ENCODE data around the gene TECTB. TPM values are rescaled to one million over a fixed set of nuclear protein-coding genes. Genes with fewer than 3 reads are reported as not detected.

TECTB gene
- total and polyA plus RNA-seq, 3 experiments from 2014 or later, result not detected

DNA sequence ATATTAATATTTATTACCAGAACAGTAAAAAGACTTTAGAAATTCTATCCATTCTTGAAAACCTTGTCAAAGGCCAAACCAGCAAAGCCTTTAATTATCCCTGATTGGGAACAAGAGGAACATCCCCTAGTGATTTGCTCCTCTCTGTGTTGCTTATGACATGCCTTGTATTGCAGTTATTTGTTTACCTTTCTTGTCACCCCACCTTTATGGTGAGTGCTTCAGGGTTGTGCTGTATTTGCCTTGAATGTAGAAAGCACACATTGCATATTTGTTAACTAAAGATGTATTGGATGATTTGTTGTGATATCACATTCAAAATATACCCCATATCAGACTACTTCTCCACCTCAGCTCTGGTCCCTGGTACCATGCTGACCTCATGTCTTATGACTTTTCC, 23.5 kb upstream of the TECTB start:
- no peak overlapping the region for H3K4me3 Mint-ChIP-seq
- Histone ChIP-seq H3K4me3 (ENCODE audit: low read length) (no peak overlapping the region), H3K4me1 (ENCODE audit: insufficient read depth, low read length) (no peaks in the 10 kb centered on the region), H3K9me3 (ENCODE audit: low read length) (no peaks in the 10 kb centered on the region), H3K36me3 (ENCODE audit: insufficient read depth, low read length) (no peaks in the 10 kb centered on the region), H3K27ac (ENCODE audit: low read depth, low read length) (no peak overlapping the region), H3K27me3 (ENCODE audit: insufficient read depth, low read length, poor library complexity, severe bottlenecking) (no peaks in the 10 kb centered on the region)
- no peak for DNase-seq
- no peaks in the 10 kb centered on the region for H3K4me1 Mint-ChIP-seq
- H3K9me3 Mint-ChIP-seq, result peaks cover 0 to 1% (median 0%) of the 10 kb centered on the region in 5 donors
- no peaks in the 10 kb centered on the region for H3K36me3 Mint-ChIP-seq
- H3K27ac Mint-ChIP-seq, result no peak overlapping the region
- H3K27me3 Mint-ChIP-seq, result peaks cover 8 to 11% of the 10 kb centered on the region in 2 donors
- CTCF ChIA-PET, result no interaction called here
- POLR2A ChIA-PET, result no interaction called here

DNA sequence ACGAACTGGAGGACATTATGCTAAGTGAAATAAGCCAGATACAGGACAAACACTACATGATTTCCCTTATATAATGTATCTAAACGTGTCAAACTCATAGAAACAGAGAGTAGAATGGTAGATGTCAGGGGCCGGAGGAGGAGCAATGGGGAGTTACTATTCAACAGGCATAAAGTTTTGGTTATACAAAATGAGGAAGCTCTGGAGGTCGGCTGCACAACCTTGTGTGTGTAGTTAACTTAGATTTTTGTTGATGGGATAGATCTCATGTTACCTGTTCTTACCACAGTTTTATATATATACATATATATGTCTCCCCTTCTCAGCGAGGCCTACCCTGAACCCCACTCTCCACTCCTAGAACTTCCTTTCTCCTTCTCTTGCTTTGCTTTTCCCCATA, 22.4 kb upstream of the TECTB start:
- no peak for DNase-seq
- H3K4me1 ChIP-seq (ENCODE audit: insufficient read depth, low read length), result no peaks in the 10 kb centered on the region
- no peaks in the 10 kb centered on the region for H3K9me3 ChIP-seq (ENCODE audit: low read length)
- Mint-ChIP-seq H3K36me3 (no peaks in the 10 kb centered on the region), H3K9me3 (peaks cover 0 to 1% (median 0%) of the 10 kb centered on the region in 5 donors), H3K27me3 (peaks cover 8 to 9% of the 10 kb centered on the region in 2 donors), H3K27ac (no peak overlapping the region), H3K4me1 (no peaks in the 10 kb centered on the region), H3K4me3 (no peak overlapping the region)
- ChIA-PET POLR2A (no interaction called here), CTCF (no interaction called here)
- no peak overlapping the region for H3K27ac ChIP-seq (ENCODE audit: low read depth, low read length)
- H3K36me3 ChIP-seq (ENCODE audit: insufficient read depth, low read length), result no peaks in the 10 kb centered on the region
- H3K27me3 ChIP-seq (ENCODE audit: insufficient read depth, low read length, poor library complexity, severe bottlenecking), result no peaks in the 10 kb centered on the region
- no peak overlapping the region for H3K4me3 ChIP-seq (ENCODE audit: low read length)

DNA sequence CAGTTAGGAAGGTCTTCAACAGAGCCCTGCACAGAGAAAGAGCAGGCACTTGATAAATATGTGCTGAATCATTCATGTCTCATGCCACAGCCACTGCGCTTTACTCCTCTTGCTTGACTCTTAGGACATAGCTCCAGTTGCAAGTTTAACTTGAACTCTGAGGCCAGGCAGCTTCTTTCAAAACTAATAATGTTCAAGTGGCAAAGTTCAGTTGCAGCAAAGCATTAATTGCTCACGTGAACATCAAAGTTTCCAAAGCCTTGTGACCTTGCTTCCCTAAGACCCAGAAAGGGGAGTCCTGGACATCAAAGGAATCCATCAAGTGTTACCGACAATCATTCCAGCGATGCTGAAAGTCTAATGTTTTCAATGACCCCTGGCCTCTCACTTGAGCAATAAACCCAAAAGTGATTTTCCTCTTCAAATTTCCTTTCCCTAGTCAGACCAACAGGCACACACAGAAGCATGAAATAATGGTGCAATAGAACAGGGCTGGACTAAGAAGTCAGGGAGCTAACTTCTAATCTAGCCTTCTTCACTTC, 21.8 kb upstream of the TECTB start:
- Histone ChIP-seq H3K27ac (ENCODE audit: low read depth, low read length) (no peak overlapping the region), H3K36me3 (ENCODE audit: insufficient read depth, low read length) (no peaks in the 10 kb centered on the region), H3K9me3 (ENCODE audit: low read length) (no peaks in the 10 kb centered on the region), H3K4me1 (ENCODE audit: insufficient read depth, low read length) (no peaks in the 10 kb centered on the region), H3K27me3 (ENCODE audit: insufficient read depth, low read length, poor library complexity, severe bottlenecking) (no peaks in the 10 kb centered on the region), H3K4me3 (ENCODE audit: low read length) (no peak overlapping the region)
- Mint-ChIP-seq H3K4me3 (no peak overlapping the region), H3K36me3 (no peaks in the 10 kb centered on the region), H3K27me3 (peaks cover 8 to 10% of the 10 kb centered on the region in 2 donors), H3K27ac (no peak overlapping the region), H3K9me3 (peaks cover 0 to 1% (median 0%) of the 10 kb centered on the region in 5 donors), H3K4me1 (no peaks in the 10 kb centered on the region)
- ChIA-PET POLR2A (no interaction called here), CTCF (no interaction called here)
- DNase-seq, result no peak

DNA sequence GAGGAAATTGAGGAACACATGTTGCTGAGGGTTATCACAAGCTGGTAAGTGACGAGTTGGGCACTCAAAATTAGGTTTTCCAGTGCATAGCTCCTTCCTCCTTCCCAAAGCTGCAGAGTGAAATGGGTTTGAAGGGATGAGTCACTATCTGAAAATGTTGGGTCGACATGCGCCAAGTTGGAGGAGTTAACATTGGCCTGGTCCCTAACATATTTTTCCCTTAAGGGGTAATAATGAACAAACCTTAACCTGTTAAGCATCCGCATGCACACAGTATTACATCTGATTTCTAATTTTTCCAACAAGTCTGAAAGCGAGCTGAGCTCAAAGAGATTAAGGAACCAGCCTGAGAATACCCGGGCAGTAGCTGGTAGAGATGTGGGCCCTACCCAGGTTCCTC, 20.7 kb upstream of the TECTB start:
- no peaks in the 10 kb centered on the region for H3K4me1 Mint-ChIP-seq
- DNase-seq, result no peak
- H3K9me3 ChIP-seq (ENCODE audit: low read length), result no peaks in the 10 kb centered on the region
- ChIA-PET POLR2A (no interaction called here), CTCF (no interaction called here)
- no peak overlapping the region for H3K27ac ChIP-seq (ENCODE audit: low read depth, low read length)
- no peak overlapping the region for H3K27ac Mint-ChIP-seq
- H3K4me3 Mint-ChIP-seq, result no peak overlapping the region
- H3K9me3 Mint-ChIP-seq, result peaks cover 0 to 1% (median 0%) of the 10 kb centered on the region in 5 donors
- H3K27me3 Mint-ChIP-seq, result peaks cover 8 to 10% of the 10 kb centered on the region in 2 donors
- peaks cover 4% of the 10 kb centered on the region for H3K27me3 ChIP-seq (ENCODE audit: insufficient read depth, low read length, poor library complexity, severe bottlenecking)
- no peaks in the 10 kb centered on the region for H3K36me3 ChIP-seq (ENCODE audit: insufficient read depth, low read length)
- no peaks in the 10 kb centered on the region for H3K4me1 ChIP-seq (ENCODE audit: insufficient read depth, low read length)
- no peak overlapping the region for H3K4me3 ChIP-seq (ENCODE audit: low read length)
- H3K36me3 Mint-ChIP-seq, result no peaks in the 10 kb centered on the region

DNA sequence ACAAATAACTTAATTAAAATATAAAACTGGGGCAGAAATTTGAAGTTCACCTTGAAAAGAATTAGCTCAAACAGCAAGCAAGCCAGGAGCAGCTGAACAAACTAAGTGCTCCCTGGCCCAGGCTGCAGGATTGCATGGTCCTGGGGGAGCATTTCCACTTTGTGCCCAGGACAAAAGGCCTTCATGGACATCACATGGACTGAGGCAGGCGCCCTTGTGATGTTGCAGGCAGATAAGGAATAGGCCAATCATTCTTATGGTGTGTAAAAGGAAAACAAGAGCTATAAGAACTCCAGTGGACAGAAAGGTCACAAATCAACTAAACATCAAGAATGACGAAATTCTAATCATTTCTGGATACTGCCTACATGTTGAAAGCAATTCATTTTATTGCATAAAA, 17.5 kb upstream of the TECTB start:
- H3K4me1 ChIP-seq (ENCODE audit: insufficient read depth, low read length), result no peaks in the 10 kb centered on the region
- Mint-ChIP-seq H3K4me3 (no peak overlapping the region), H3K9me3 (no peaks in the 10 kb centered on the region), H3K27ac (peak overlapping the region in 1 of 8 donors; percentile 10), H3K27me3 (peaks cover 6 to 9% of the 10 kb centered on the region in 2 donors), H3K4me1 (no peaks in the 10 kb centered on the region), H3K36me3 (no peaks in the 10 kb centered on the region)
- no peaks in the 10 kb centered on the region for H3K36me3 ChIP-seq (ENCODE audit: insufficient read depth, low read length)
- H3K27me3 ChIP-seq (ENCODE audit: insufficient read depth, low read length, poor library complexity, severe bottlenecking), result peaks cover 4% of the 10 kb centered on the region
- CTCF ChIA-PET, result interaction anchor here (1.8 kb wide), 1 partner anchor 9 kb away, joined by 5 read pairs; no protein-coding TSS in a partner anchor
- no peak for DNase-seq
- H3K4me3 ChIP-seq (ENCODE audit: low read length), result no peak overlapping the region
- H3K27ac ChIP-seq (ENCODE audit: low read depth, low read length), result no peak overlapping the region
- POLR2A ChIA-PET, result no interaction called here
- H3K9me3 ChIP-seq (ENCODE audit: low read length), result no peaks in the 10 kb centered on the region

DNA sequence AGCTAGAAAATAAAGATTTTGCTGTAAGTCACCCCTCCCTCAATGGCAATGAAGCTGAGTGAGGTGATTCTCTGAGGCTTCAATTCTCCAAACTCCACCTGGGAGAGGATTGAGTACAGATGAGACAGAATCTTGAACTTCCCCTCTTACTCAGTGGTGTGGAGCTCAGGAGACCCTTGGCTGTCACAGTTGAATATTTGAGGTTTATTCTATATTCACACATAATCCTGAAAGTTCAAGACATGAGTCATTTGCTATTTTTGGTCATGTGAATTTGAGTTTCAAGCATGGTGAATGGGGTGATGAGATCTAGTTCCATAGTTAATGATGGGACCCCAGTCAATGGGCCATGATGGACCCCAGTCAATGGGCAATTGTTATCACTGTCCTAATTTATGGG, 13.9 kb upstream of the TECTB start:
- CTCF ChIA-PET, result interaction anchor here (1.0 kb wide), 1 partner anchor 11 kb away, joined by 3 read pairs; no protein-coding TSS in a partner anchor
- Histone ChIP-seq H3K36me3 (ENCODE audit: insufficient read depth, low read length) (no peaks in the 10 kb centered on the region), H3K4me3 (ENCODE audit: low read length) (no peak overlapping the region), H3K9me3 (ENCODE audit: low read length) (no peaks in the 10 kb centered on the region), H3K27me3 (ENCODE audit: insufficient read depth, low read length, poor library complexity, severe bottlenecking) (peaks cover 4% of the 10 kb centered on the region), H3K4me1 (ENCODE audit: insufficient read depth, low read length) (no peaks in the 10 kb centered on the region), H3K27ac (ENCODE audit: low read depth, low read length) (no peak overlapping the region)
- Mint-ChIP-seq H3K36me3 (no peaks in the 10 kb centered on the region), H3K27me3 (peaks cover 6 to 8% of the 10 kb centered on the region in 2 donors), H3K27ac (no peak overlapping the region), H3K4me1 (no peaks in the 10 kb centered on the region), H3K9me3 (no peaks in the 10 kb centered on the region), H3K4me3 (no peak overlapping the region)
- POLR2A ChIA-PET, result no interaction called here
- DNase-seq, result no peak

DNA sequence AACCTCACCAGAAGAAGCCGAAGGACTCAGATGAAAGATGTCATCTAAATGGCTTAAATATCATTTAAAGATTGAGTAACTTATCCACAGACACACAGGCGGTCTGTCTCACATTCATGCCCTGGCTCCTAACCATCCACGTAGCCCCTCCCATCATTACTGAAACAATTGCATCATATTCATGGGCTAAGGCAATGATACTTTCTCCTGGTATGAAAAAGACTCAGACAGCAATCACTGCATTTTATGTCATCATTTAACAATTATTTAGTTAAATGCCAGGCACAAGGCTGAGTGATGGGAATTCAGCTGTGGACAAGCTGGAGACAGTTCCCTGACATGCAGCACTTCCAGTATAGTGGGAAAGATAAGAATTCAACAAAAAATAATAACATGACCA, 11.2 kb upstream of the TECTB start:
- POLR2A ChIA-PET, result no interaction called here
- Mint-ChIP-seq H3K4me1 (no peaks in the 10 kb centered on the region), H3K27me3 (peaks cover 3 to 6% of the 10 kb centered on the region in 2 donors), H3K9me3 (no peaks in the 10 kb centered on the region), H3K36me3 (no peaks in the 10 kb centered on the region), H3K27ac (no peak overlapping the region), H3K4me3 (no peak overlapping the region)
- CTCF ChIA-PET, result no interaction called here
- DNase-seq, result no peak
- Histone ChIP-seq H3K27ac (ENCODE audit: low read depth, low read length) (no peak overlapping the region), H3K27me3 (ENCODE audit: insufficient read depth, low read length, poor library complexity, severe bottlenecking) (peaks cover 4% of the 10 kb centered on the region), H3K4me3 (ENCODE audit: low read length) (no peak overlapping the region), H3K4me1 (ENCODE audit: insufficient read depth, low read length) (no peaks in the 10 kb centered on the region), H3K9me3 (ENCODE audit: low read length) (no peaks in the 10 kb centered on the region), H3K36me3 (ENCODE audit: insufficient read depth, low read length) (no peaks in the 10 kb centered on the region)

DNA sequence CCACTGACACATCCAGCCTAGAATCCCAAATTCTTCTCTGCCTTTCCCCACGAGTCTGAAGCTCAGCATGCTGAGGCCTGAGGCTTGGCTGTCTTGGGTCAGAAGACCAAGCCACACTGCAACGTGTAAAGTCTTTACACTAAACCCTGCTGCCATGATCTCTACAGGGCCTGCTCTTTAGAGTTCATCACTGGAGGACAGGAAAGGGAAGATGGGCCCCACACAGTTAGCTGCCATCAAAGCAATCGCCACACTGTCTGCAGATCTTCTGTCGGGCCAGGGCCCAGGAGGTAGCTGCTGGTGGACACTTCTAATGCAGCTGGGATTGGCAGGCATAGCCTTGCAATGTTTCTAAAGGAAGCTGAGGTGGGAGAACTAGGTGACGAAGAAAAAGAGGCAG, 8.4 kb upstream of the TECTB start:
- Mint-ChIP-seq H3K27me3 (peaks cover 11 to 13% of the 10 kb centered on the region in 2 donors), H3K9me3 (no peaks in the 10 kb centered on the region), H3K4me3 (no peak overlapping the region), H3K4me1 (no peaks in the 10 kb centered on the region), H3K27ac (no peak overlapping the region), H3K36me3 (no peaks in the 10 kb centered on the region)
- Histone ChIP-seq H3K27ac (ENCODE audit: low read depth, low read length) (no peak overlapping the region), H3K9me3 (ENCODE audit: low read length) (no peaks in the 10 kb centered on the region), H3K36me3 (ENCODE audit: insufficient read depth, low read length) (no peaks in the 10 kb centered on the region), H3K27me3 (ENCODE audit: insufficient read depth, low read length, poor library complexity, severe bottlenecking) (no peaks in the 10 kb centered on the region), H3K4me1 (ENCODE audit: insufficient read depth, low read length) (no peaks in the 10 kb centered on the region), H3K4me3 (ENCODE audit: low read length) (no peak overlapping the region)
- no peak for DNase-seq
- POLR2A ChIA-PET, result no interaction called here
- CTCF ChIA-PET, result interaction anchor here (1.6 kb wide), 1 partner anchor 9 kb away, joined by 5 read pairs; no protein-coding TSS in a partner anchor
